ENCODE results near the gene LILRA1. TPM values are rescaled to one million over a fixed set of nuclear protein-coding genes. Genes with fewer than 3 reads are reported as not detected.

LILRA1 gene
- polyA plus RNA-seq, 3 donors: 88.5 to 151 (median 141) TPM

GRCh38 chr19:54608205-54608604 lies 14.8 kb downstream of the LILRA1 start:
- Histone ChIP-seq H3K79me2 (ENCODE audit: insufficient read depth, low read length) (no peaks in the 10 kb centered on the region), H3K4me1 (ENCODE audit: control insufficient read depth in 1 of 2, insufficient read depth in 2 of 2, low read length in 2 of 2) (peaks cover 67 to 82% of the 10 kb centered on the region in 2 donors), H3K27me3 (ENCODE audit: control insufficient read depth in 2 of 2, insufficient read depth in 2 of 2, low read length in 2 of 2) (no peaks in the 10 kb centered on the region), H3K4me3 (replicated peaks in 1 of 3; ENCODE audit: low read depth in 2 of 3, low read length in 3 of 3) (peak overlapping the region in 1 of 3 experiments; percentile 56), H3K36me3 (replicated peaks in 1 of 2; ENCODE audit: control insufficient read depth in 1 of 2, insufficient read depth in 2 of 2, low read length in 2 of 2) (no peaks in the 10 kb centered on the region), H3K9me3 (replicated peaks in 1 of 2; ENCODE audit: control insufficient read depth in 1 of 2, insufficient read depth in 1 of 2, low read length in 2 of 2) (no peaks in the 10 kb centered on the region), H3K27ac (ENCODE audit: low read depth in 1 of 2, low read length in 2 of 2) (peak overlapping the region; percentile 86 to 96), H3K4me2 (replicated peaks; ENCODE audit: extremely low read depth, low read length, poor library complexity, severe bottlenecking) (peak overlapping the region; percentile 52), H4K20me1 (ENCODE audit: insufficient read depth, low read length) (no peaks in the 10 kb centered on the region), H2AFZ (ENCODE audit: insufficient read depth, low read depth, low read length, poor library complexity, severe bottlenecking) (no peak overlapping the region), H3K9ac (ENCODE audit: insufficient read depth, low read length, poor library complexity, severe bottlenecking) (no peak overlapping the region)
- intact Hi-C loops (cut with micrococcal nuclease): loop anchor here in 1 of 2 donors (5.0 kb wide), 1 partner anchor 36 kb away; the partner anchor contains the start of gene LILRA2
- peaks cover 0 to 4% (median 1%) of the 10 kb centered on the region in 3 donors for H3K27me3 Mint-ChIP-seq (ENCODE audit: low read depth in 3 of 3)
- peak overlapping the region in 1 of 2 donors; percentile 13 for H3K4me3 Mint-ChIP-seq
- DNase-seq: no peak
- peaks cover 6 to 9% of the 10 kb centered on the region in 2 donors for H3K36me3 Mint-ChIP-seq
- TF ChIP-seq CTCF (IDR thresholded peaks at IDR 0.05): no peak
- WGBS (ENCODE audit: insufficient coverage): 96% methylated on average over 5 of the region's 7 CpGs
- peaks cover 71% of the 10 kb centered on the region for H3K4me1 Mint-ChIP-seq
- peak overlapping the region; percentile 78 to 96 (median 91) for H3K27ac Mint-ChIP-seq
- H3K9me3 Mint-ChIP-seq: peaks cover 0 to 5% (median 3%) of the 10 kb centered on the region in 7 donors

- peak overlapping the region; percentile 30 to 94 (median 86) for H3K27ac Mint-ChIP-seq
- H4K20me1 ChIP-seq (ENCODE audit: insufficient read depth, low read length): no peaks in the 10 kb centered on the region
- peak overlapping the region; percentile 86 to 96 for H3K27ac ChIP-seq (ENCODE audit: low read depth in 1 of 2, low read length in 2 of 2)
- no peak overlapping the region for H3K9ac ChIP-seq (ENCODE audit: insufficient read depth, low read length, poor library complexity, severe bottlenecking)
- DNase-seq: peak; percentile 47 to 63 (median 62)
- H3K4me2 ChIP-seq (replicated peaks; ENCODE audit: extremely low read depth, low read length, poor library complexity, severe bottlenecking): peak overlapping the region; percentile 52
- no peak for TF ChIP-seq CTCF (IDR thresholded peaks at IDR 0.05)
- H3K4me1 ChIP-seq (ENCODE audit: control insufficient read depth in 1 of 2, insufficient read depth in 2 of 2, low read length in 2 of 2): peaks cover 67 to 82% of the 10 kb centered on the region in 2 donors
- peaks cover 6 to 9% of the 10 kb centered on the region in 2 donors for H3K36me3 Mint-ChIP-seq
- no peaks in the 10 kb centered on the region for H3K9me3 ChIP-seq (replicated peaks in 1 of 2; ENCODE audit: control insufficient read depth in 1 of 2, insufficient read depth in 1 of 2, low read length in 2 of 2)
- 18% methylated on average over 15 of the region's 15 CpGs for WGBS (ENCODE audit: insufficient coverage)
- H3K4me1 Mint-ChIP-seq: peaks cover 74% of the 10 kb centered on the region
- H3K4me3 Mint-ChIP-seq: peak overlapping the region; percentile 13 to 70
- intact Hi-C loops (cut with micrococcal nuclease): loop anchor here in 1 of 2 donors (5.0 kb wide), 1 partner anchor 36 kb away; the partner anchor contains the start of gene LILRA2
- peaks cover 0 to 5% (median 3%) of the 10 kb centered on the region in 7 donors for H3K9me3 Mint-ChIP-seq
- H3K4me3 ChIP-seq (replicated peaks in 1 of 3; ENCODE audit: low read depth in 2 of 3, low read length in 3 of 3): peak overlapping the region in 1 of 3 experiments; percentile 56
- no peaks in the 10 kb centered on the region for H3K79me2 ChIP-seq (ENCODE audit: insufficient read depth, low read length)
- H3K27me3 Mint-ChIP-seq (ENCODE audit: low read depth in 3 of 3): peaks cover 0 to 4% (median 1%) of the 10 kb centered on the region in 3 donors
- H3K27me3 ChIP-seq (ENCODE audit: control insufficient read depth in 2 of 2, insufficient read depth in 2 of 2, low read length in 2 of 2): no peaks in the 10 kb centered on the region
- H3K36me3 ChIP-seq (replicated peaks in 1 of 2; ENCODE audit: control insufficient read depth in 1 of 2, insufficient read depth in 2 of 2, low read length in 2 of 2): no peaks in the 10 kb centered on the region
- H2AFZ ChIP-seq (ENCODE audit: insufficient read depth, low read depth, low read length, poor library complexity, severe bottlenecking): no peak overlapping the region
Observed at GRCh38 chr19:54608792-54609191, 15.4 kb downstream of the LILRA1 start.

Measured in CD14-positive monocyte (primary cell).